ENCODE results near the gene PLIN5.

The PLIN5 gene

GRCh38 chr19:4508698-4509097 lies 26.3 kb downstream of the PLIN5 start:
- TF ChIP-seq CTCF (IDR thresholded peaks at IDR 0.05; ENCODE audit: low read depth, low read length): no peak
- no peak overlapping the region for H3K4me3 ChIP-seq (ENCODE audit: low read depth, low read length)

GRCh38 chr19:4507804-4508203 lies 27.2 kb downstream of the PLIN5 start:
- TF ChIP-seq CTCF (IDR thresholded peaks at IDR 0.05; ENCODE audit: low read depth, low read length): no peak
- H3K4me3 ChIP-seq (ENCODE audit: low read depth, low read length): no peak overlapping the region

DNA sequence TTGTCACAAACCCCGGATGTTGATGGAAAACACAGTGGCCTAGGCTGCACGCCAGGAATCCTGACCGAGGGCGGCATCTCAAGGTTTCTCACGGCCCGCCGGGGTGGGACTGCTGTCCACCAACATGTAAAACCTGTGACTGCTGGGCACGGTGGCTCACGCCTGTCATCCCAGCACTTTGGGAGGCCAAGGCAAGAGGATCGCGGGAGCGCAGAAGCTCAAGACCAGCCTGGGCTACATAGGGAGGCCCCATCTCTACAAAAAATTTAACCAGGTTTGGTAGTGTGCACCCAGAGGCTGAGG lies 27.9 kb downstream of the PLIN5 start:
- no peak overlapping the region for H3K4me3 ChIP-seq (ENCODE audit: low read depth, low read length)
- TF ChIP-seq CTCF (IDR thresholded peaks at IDR 0.05; ENCODE audit: low read depth, low read length): no peak

GRCh38 chr19:4506449-4507149 lies 28.4 kb downstream of the PLIN5 start:
- no peak overlapping the region for H3K4me3 ChIP-seq (ENCODE audit: low read depth, low read length)
- no peak for TF ChIP-seq CTCF (IDR thresholded peaks at IDR 0.05; ENCODE audit: low read depth, low read length)

DNA sequence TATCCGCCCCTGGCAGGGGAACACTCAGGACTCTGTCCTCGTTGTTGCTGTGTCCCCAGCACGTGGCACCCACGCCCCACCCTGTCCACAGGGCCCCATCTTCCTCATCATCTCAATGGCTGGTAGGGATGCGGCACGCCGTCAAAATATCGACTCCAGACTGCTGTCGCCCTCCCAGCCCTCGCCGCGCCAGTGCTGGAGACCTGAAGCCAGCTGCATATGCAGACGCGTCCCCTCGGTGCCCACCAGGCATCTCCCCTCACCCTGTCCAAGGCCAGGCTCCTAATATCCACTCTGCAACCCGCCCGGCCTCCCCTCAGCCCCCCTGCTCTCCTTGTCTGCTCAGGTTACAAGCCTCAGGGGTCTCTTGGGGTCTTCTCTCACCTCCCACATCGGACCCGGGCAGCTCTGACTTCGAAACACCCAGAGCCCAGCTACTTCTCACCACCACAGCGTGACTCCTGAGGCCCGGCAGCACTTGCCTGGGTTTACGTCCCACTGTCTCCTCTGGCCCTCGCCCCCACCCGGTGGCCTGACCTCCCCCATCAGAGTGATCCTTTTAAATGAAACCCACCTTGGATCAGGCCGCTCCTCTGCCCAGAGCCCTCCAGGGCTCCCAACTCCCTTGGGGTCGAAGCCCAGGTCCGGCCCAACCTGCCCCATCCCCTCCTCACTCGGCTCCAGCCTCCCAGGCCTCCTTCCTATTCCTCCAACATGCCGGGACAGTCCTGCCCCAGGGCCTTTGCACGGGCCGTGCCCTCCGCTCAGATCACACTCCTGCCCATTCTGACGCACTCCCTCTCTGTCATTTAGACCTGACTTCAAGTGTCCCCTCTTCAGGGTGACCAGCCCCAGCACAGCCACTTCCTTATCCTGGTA lies 29.2 kb downstream of the PLIN5 start:
- H3K4me3 ChIP-seq (ENCODE audit: low read depth, low read length): no peak overlapping the region
- no peak for TF ChIP-seq CTCF (IDR thresholded peaks at IDR 0.05; ENCODE audit: low read depth, low read length)

- no peak for TF ChIP-seq CTCF (IDR thresholded peaks at IDR 0.05; ENCODE audit: low read depth, low read length)
- no peak overlapping the region for H3K4me3 ChIP-seq (ENCODE audit: low read depth, low read length)
Observed at GRCh38 chr19:4504891-4505569, 30.0 kb downstream of the PLIN5 start.

- TF ChIP-seq CTCF (IDR thresholded peaks at IDR 0.05; ENCODE audit: low read depth, low read length): no peak
Observed at GRCh38 chr19:4504297-4504701, 30.7 kb downstream of the PLIN5 start.

More at GRCh38 chr19:4504297-4504701, 30.7 kb downstream of the PLIN5 start:
- H3K4me3 ChIP-seq (ENCODE audit: low read depth, low read length): no peak overlapping the region
